ENCODE data around the gene IGF2BP3.

The IGF2BP3 gene

DNA sequence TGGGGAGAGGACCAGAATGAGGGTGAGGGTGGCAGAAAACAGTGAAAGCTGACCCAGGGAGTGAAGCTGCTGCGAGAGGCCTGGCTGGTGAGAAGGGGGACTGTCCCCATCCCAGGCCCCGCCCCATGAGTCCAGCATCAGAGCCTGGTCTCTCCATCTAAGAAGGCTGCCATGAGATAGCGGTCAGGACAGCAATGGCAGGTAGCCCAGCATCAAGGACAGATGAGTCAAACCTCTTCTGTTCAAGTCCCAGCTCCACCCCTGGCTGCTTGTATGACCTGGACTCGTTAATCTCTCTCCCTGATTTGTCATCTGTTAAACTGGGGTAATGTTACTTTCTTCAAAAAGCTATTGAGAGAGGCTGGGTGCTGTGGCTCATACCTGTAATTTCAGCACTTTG is 201.5 kb downstream of the IGF2BP3 start:
- Histone ChIP-seq H3K9me3 (ENCODE audit: low read length) (no peaks in the 10 kb centered on the region), H3K9ac (ENCODE audit: low read length) (no peak overlapping the region), H3K4me3 (ENCODE audit: low read depth in 1 of 2, low read length in 2 of 2) (no peak overlapping the region), H3K27me3 (ENCODE audit: control insufficient read depth in 1 of 2, insufficient read depth in 2 of 2, low read length in 2 of 2) (no peaks in the 10 kb centered on the region), H3K27ac (ENCODE audit: low read depth, low read length) (no peak overlapping the region), H3K36me3 (ENCODE audit: insufficient read depth, low read length) (no peaks in the 10 kb centered on the region), H3K4me1 (ENCODE audit: insufficient read depth, low read length) (no peaks in the 10 kb centered on the region)

DNA sequence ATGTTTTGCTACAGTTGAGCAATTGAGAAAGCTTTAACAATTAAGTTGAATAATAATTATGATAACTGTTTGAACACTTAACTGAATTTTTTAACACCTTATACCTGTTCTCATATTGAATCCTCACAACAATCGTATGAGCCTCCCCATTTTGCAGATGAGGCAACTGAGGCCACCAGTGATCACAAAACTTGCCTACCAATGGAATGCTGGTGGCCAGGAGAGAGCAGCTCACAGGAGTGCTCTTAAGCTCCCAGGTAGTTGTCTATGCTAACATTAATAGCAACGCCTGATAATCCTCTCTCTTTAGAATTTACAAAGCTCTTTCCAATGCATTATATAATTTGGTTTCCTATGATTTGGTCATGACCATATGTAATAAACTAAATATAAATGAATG is 202.1 kb downstream of the IGF2BP3 start:
- H3K27me3 ChIP-seq (ENCODE audit: control insufficient read depth in 1 of 2, insufficient read depth in 2 of 2, low read length in 2 of 2) = no peaks in the 10 kb centered on the region
- H3K9ac ChIP-seq (ENCODE audit: low read length) = no peak overlapping the region
- H3K9me3 ChIP-seq (ENCODE audit: low read length) = no peaks in the 10 kb centered on the region
- H3K27ac ChIP-seq (ENCODE audit: low read depth, low read length) = no peak overlapping the region
- H3K4me1 ChIP-seq (ENCODE audit: insufficient read depth, low read length) = no peaks in the 10 kb centered on the region
- no peak overlapping the region for H3K4me3 ChIP-seq (ENCODE audit: low read depth in 1 of 2, low read length in 2 of 2)
- H3K36me3 ChIP-seq (ENCODE audit: insufficient read depth, low read length) = no peaks in the 10 kb centered on the region

DNA sequence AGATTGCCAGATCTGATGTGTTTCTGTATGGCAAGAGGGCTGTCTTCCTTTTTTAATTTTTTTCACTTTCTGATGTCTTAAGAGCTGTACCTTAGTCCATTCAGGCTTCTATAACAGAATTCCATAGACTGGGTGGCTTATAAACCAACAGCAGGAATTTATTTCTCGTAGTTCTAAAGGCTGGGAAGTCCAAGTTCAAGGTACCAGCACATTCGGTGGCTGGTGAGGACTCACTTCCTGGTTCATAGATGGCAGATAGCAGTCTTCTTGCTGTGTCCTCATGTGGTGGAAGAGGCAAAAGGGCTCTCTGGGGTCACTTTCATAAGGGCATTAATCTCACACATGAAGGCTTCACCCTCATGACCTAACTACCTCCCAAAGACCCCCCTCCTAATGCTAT is 202.9 kb downstream of the IGF2BP3 start:
- H3K27ac ChIP-seq (ENCODE audit: low read depth, low read length) = no peak overlapping the region
- H3K4me3 ChIP-seq (ENCODE audit: low read depth in 1 of 2, low read length in 2 of 2) = no peak overlapping the region
- H3K27me3 ChIP-seq (ENCODE audit: control insufficient read depth in 1 of 2, insufficient read depth in 2 of 2, low read length in 2 of 2) = no peaks in the 10 kb centered on the region
- no peaks in the 10 kb centered on the region for H3K4me1 ChIP-seq (ENCODE audit: insufficient read depth, low read length)
- no peaks in the 10 kb centered on the region for H3K36me3 ChIP-seq (ENCODE audit: insufficient read depth, low read length)
- no peaks in the 10 kb centered on the region for H3K9me3 ChIP-seq (ENCODE audit: low read length)
- H3K9ac ChIP-seq (ENCODE audit: low read length) = no peak overlapping the region

DNA sequence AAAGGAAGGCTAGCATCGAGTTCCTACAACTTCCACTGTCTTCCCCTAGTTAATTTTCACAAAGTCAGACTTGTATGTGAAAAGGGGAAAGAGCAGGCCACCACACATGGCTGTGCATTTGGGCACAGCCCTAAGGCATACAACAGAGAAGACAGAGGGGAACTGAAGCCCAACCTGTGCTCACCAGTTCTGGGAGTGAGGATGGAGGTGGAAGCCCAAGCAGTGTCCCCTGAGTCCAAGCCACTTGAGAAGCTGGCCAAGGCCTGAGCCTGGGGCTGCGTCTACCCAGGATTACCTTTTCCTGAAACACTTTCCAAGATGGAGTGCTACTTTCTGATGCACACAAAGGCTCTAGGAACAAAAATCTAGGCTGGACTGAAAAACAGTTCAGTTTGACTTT is 203.4 kb downstream of the IGF2BP3 start:
- H3K9me3 ChIP-seq (ENCODE audit: low read length) = no peaks in the 10 kb centered on the region
- H3K9ac ChIP-seq (ENCODE audit: low read length) = no peak overlapping the region
- no peaks in the 10 kb centered on the region for H3K27me3 ChIP-seq (ENCODE audit: control insufficient read depth in 1 of 2, insufficient read depth in 2 of 2, low read length in 2 of 2)
- no peak overlapping the region for H3K4me3 ChIP-seq (ENCODE audit: low read depth in 1 of 2, low read length in 2 of 2)
- no peak overlapping the region for H3K27ac ChIP-seq (ENCODE audit: low read depth, low read length)
- H3K4me1 ChIP-seq (ENCODE audit: insufficient read depth, low read length) = no peaks in the 10 kb centered on the region
- no peaks in the 10 kb centered on the region for H3K36me3 ChIP-seq (ENCODE audit: insufficient read depth, low read length)

DNA sequence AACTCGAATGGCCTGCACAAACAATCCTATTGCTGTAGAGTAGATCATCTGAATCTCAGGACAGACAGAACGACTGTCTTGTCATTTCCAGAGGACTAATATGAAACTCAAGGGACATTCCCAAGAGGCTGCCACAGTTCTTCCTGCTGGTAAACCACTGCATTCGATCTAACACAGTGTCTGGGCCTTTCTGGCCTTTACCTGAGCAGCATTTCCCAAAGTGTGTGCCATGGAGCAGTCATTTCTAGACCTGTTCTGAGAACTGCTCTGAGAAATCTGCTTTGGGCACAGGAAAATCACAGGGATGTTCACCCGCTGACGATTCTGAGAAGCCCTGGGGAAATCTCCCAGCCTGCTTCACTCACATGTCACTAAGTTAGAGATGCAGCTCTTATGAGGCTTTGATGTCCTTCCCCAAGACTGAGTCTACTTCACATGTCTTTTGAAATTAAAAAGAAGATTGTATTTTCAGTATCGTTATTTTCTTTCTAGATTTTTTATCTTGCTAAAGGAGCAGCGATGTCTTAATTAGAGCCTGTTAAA is 205.3 kb downstream of the IGF2BP3 start:
- Histone ChIP-seq H3K4me1 (ENCODE audit: insufficient read depth, low read length) (no peaks in the 10 kb centered on the region), H3K36me3 (ENCODE audit: insufficient read depth, low read length) (no peaks in the 10 kb centered on the region), H3K9me3 (ENCODE audit: low read length) (no peaks in the 10 kb centered on the region), H3K4me3 (ENCODE audit: low read depth in 1 of 2, low read length in 2 of 2) (no peak overlapping the region), H3K27me3 (ENCODE audit: control insufficient read depth in 1 of 2, insufficient read depth in 2 of 2, low read length in 2 of 2) (no peaks in the 10 kb centered on the region), H3K9ac (ENCODE audit: low read length) (no peak overlapping the region), H3K27ac (ENCODE audit: low read depth, low read length) (no peak overlapping the region)

DNA sequence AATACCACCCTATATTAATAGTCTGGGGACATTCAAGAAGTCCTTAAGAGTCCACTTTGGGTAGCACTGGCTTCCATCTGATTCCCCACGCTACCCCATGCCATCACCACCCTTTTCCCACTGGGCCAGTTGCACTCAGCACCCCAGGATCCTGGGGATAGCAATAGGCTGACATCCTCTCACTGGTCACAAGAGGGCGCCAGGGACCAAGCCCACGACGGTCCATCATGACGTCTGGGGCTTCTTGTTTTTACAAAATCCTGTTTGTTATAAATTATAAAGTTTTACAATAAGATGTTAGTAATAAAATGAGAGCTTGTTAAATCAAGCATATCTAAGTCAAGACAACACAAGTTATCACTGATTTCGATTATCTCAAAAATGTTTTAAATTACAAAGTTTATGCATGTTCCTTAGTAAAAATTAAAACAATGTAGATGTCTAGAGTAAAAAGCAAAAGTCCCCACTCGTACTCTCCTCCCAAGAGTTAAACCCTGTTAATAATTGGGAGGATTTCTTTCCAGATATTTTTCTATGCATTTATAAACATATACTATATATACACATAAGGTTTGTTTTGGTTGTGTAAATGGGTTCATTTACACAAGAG is 208.3 kb downstream of the IGF2BP3 start:
- H3K4me1 ChIP-seq (ENCODE audit: insufficient read depth, low read length) = no peaks in the 10 kb centered on the region
- no peaks in the 10 kb centered on the region for H3K9me3 ChIP-seq (ENCODE audit: low read length)
- no peak overlapping the region for H3K9ac ChIP-seq (ENCODE audit: low read length)
- H3K4me3 ChIP-seq (ENCODE audit: low read depth in 1 of 2, low read length in 2 of 2) = no peak overlapping the region
- H3K27me3 ChIP-seq (ENCODE audit: control insufficient read depth in 1 of 2, insufficient read depth in 2 of 2, low read length in 2 of 2) = no peaks in the 10 kb centered on the region
- no peak overlapping the region for H3K27ac ChIP-seq (ENCODE audit: low read depth, low read length)
- no peaks in the 10 kb centered on the region for H3K36me3 ChIP-seq (ENCODE audit: insufficient read depth, low read length)

DNA sequence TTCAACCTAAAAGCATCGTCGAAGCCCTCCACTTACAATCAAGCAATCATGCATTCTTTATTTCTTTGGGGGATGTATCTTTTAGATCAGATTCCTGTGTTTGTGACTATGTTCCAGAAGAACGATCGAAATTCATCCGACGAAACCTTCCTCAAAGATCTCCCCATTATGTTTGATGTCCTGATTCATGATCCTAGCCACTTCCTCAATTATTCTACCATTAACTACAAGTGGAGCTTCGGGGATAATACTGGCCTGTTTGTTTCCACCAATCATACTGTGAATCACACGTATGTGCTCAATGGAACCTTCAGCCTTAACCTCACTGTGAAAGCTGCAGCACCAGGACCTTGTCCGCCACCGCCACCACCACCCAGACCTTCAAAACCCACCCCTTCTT is 209.9 kb downstream of the IGF2BP3 start:
- Histone ChIP-seq H3K9me3 (ENCODE audit: low read length) (no peaks in the 10 kb centered on the region), H3K4me3 (ENCODE audit: low read depth in 1 of 2, low read length in 2 of 2) (no peak overlapping the region), H3K27me3 (ENCODE audit: control insufficient read depth in 1 of 2, insufficient read depth in 2 of 2, low read length in 2 of 2) (no peaks in the 10 kb centered on the region), H3K9ac (ENCODE audit: low read length) (no peak overlapping the region), H3K27ac (ENCODE audit: low read depth, low read length) (no peak overlapping the region), H3K4me1 (ENCODE audit: insufficient read depth, low read length) (no peaks in the 10 kb centered on the region), H3K36me3 (ENCODE audit: insufficient read depth, low read length) (no peaks in the 10 kb centered on the region)
